GM06990 (cell line): ENCODE results near the gene TTLL8.

ENCODE experiments used
- DNase-seq: peaks from one replicate; pipeline ENCODE4 v3.0.0-alpha.2; 2011; ENCODE audit not compliant: insufficient read length; ENCODE audit errors: extremely low read depth
- H3K27me3 ChIP-seq: replicated peaks from 2 replicates; pipeline ENCODE4 v1.6.0; 2011; ENCODE audit warnings: low read length; ENCODE audit not compliant: control insufficient read depth, insufficient read depth
- H3K36me3 ChIP-seq: 2 replicates; pipeline ENCODE4 v1.5.1; 2011; ENCODE audit warnings: low read length; ENCODE audit not compliant: control insufficient read depth, insufficient read depth
- H3K4me3 ChIP-seq: replicated peaks from 2 replicates; pipeline ENCODE4 v1.5.1; 2011; ENCODE audit warnings: low read depth, mild to moderate bottlenecking, control low read depth, low read length
- TF ChIP-seq, protein P1 (sequence below): IDR thresholded peaks from 2 replicates; pipeline ENCODE4 v1.5.1; 2011; ENCODE audit warnings: low read length, control low read depth, mild to moderate bottlenecking, inconsistent platforms; ENCODE audit not compliant: insufficient read depth, poor library complexity, severe bottlenecking

The TTLL8 gene

DNA sequence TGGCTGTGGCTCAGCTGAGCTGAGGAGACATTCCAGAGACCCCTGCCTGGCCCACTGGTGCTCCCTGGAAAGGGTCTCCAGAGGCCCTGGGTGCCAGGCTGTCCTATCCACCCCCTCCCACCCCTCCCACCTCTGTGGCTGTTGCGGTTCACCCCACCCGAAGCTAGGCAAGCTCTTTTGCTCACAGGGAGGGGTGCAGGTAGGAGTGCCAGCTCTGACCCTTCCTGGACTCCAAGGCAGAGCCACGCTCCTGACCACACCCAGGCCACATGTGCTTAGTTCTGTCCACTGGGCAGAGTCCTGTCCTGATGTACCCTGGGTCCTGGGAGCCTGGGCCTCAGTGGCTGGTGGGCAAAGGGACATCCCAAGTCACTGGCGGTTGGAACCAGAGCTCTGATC is 62.0 kb downstream of the TTLL8 start:
- Histone ChIP-seq H3K27me3 (no peaks in the 10 kb centered on the region), H3K36me3 (no peaks in the 10 kb centered on the region), H3K4me3 (no peak overlapping the region)
- TF ChIP-seq, protein P1, sequence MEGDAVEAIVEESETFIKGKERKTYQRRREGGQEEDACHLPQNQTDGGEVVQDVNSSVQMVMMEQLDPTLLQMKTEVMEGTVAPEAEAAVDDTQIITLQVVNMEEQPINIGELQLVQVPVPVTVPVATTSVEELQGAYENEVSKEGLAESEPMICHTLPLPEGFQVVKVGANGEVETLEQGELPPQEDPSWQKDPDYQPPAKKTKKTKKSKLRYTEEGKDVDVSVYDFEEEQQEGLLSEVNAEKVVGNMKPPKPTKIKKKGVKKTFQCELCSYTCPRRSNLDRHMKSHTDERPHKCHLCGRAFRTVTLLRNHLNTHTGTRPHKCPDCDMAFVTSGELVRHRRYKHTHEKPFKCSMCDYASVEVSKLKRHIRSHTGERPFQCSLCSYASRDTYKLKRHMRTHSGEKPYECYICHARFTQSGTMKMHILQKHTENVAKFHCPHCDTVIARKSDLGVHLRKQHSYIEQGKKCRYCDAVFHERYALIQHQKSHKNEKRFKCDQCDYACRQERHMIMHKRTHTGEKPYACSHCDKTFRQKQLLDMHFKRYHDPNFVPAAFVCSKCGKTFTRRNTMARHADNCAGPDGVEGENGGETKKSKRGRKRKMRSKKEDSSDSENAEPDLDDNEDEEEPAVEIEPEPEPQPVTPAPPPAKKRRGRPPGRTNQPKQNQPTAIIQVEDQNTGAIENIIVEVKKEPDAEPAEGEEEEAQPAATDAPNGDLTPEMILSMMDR, result no peak
- no peak for DNase-seq

DNA sequence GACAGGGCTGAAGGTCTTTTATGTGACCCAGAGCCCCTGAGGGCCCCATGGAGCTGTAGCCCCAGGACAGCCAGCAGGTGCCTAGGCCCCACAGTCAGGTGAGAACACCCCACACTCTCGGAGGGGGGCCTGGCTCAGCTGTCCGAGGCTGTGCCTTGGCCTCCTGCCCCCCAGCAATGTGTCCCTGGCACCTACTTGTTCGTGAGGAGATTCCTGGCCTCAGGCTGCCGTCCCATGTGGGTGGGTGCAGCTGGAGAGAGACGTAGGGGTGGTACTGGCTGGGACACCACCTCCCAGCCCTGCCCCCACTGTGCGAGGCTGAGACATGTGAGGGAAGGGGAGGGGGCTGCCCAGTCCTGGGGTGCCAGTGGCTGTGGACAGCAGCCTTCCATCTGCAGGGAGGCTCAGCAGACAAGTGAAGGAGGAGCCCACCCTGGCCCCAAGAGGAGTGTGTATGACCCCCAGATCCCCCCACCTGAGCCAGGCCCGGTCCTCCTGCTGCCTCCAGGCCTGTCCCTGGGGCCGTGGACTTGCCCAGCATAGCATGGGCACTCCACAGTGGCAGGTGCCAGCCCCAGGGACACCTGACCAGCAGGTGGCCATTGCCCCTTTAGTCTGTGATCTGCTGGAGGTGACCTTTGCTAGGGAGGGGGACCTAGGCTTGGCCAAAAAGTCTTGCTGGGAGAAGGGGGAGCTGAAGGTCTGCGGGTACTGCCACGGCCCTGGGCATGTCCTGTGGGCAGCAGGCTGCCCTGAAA is 62.6 kb downstream of the TTLL8 start:
- no peak overlapping the region for H3K4me3 ChIP-seq
- TF ChIP-seq, protein P1, result no peak
- H3K27me3 ChIP-seq, result no peaks in the 10 kb centered on the region
- DNase-seq, result no peak
- H3K36me3 ChIP-seq, result no peaks in the 10 kb centered on the region

DNA sequence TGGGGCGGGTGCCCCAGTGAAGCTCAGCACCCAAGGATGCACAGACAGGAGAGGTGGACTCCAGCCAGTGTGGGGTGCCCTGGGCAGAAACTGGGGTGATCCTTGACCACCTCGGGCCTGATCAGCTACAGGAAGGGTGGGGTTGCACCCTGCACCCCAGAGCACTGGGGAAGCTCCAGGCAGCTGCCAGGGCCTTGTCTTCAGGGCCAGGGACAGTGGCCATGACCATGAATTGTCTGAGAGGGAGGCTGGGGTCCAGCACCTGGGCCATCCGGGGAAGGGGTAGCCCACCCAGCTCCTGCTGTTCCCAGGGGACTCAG is 63.1 kb downstream of the TTLL8 start:
- H3K36me3 ChIP-seq, result no peaks in the 10 kb centered on the region
- no peak overlapping the region for H3K4me3 ChIP-seq
- no peaks in the 10 kb centered on the region for H3K27me3 ChIP-seq
- TF ChIP-seq, protein P1, result no peak
- no peak for DNase-seq

DNA sequence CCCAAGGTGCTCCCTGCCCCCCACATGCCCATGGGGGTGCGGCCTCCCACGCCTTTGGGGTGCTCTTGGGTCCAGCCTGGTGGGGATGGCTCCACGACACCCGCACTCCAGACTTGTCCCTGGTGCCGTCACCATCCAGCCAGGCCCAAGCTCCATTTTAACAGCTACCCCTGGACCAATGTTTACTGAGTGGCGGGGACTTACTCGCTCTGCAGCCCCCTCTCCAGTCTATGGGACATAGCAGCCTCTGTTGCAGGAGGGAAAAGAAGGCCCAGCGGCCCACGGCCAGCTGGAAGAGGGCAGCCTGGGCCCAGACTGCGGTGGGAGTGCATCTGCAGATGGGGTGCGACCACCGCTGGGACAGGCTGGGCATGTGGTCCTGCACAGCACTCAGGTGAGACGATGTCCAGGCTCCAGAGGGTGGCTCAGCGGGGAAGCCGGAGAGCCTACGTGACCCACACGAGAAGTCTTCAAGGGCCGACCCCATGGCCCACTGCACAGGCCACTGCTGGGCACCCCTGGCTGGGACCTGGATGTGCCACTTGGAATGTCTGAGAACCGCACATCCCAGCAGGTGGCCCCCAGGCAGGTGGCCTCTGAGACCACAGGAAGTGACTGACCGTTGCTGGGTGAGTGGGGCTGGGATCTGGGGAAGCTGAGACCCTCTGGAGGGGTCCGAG is 63.6 kb downstream of the TTLL8 start:
- TF ChIP-seq, protein P1, result no peak
- no peaks in the 10 kb centered on the region for H3K27me3 ChIP-seq
- no peaks in the 10 kb centered on the region for H3K36me3 ChIP-seq
- no peak overlapping the region for H3K4me3 ChIP-seq
- no peak for DNase-seq

DNA sequence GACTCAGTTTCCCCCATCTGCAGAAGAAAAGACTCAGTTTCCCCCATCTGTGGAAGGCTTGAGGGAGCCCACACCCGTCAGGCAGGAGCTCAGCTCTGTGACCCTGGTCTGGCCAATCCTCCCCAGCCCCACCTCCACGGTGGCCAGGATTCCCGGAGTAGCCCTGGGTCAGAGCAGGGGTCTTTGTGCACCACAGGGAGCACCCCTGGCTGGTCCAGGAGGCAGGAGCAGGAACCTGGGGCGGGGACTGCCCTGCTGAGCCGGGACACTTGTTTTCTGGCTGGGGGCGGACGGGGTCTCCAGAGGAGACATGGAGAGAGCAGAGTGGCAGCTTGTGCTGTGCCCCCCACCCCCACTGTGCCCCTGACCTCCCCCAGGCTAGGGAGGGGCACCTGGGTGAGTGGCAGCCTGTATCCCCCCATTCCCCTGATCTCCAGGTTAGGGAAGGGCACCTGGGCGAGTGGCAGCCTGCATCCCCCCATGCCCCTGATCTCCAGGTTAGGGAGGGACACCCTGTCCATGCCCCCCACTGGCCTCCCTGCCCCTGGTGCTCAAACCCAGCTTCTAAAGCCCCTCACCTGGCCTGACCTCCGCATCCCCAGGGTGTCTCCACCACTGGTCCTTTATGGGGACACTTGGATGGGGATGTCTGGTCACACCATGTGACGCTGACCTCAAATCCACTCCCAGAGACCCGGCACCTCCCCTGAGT is 64.3 kb downstream of the TTLL8 start:
- no peaks in the 10 kb centered on the region for H3K27me3 ChIP-seq
- TF ChIP-seq, protein P1, result no peak
- no peaks in the 10 kb centered on the region for H3K36me3 ChIP-seq
- no peak overlapping the region for H3K4me3 ChIP-seq
- DNase-seq, result no peak
